ENCODE data around the gene GOLGB1.

DNA sequence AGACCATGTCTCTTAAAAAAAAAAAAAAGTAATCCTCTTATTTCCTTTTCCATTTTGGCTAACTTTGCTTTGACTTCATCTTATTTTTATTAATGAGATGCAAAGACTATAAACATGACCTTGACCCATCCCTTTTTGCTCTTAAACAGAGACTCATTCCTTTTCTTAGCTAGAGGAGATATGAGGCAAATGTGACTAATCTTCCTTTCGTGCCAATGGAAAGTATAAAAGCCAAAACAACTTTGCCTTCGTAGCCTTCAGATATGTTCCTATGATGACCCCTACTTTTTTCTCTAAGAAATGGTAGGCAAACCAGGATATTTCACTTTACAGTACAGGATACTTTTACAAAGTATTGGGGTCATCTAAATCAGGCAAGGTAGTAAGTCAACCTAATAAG is 36.9 kb upstream of the GOLGB1 start:
- no peak for TF ChIP-seq POLR2A (IDR thresholded peaks at IDR 0.05)
- TF ChIP-seq, protein P1, sequence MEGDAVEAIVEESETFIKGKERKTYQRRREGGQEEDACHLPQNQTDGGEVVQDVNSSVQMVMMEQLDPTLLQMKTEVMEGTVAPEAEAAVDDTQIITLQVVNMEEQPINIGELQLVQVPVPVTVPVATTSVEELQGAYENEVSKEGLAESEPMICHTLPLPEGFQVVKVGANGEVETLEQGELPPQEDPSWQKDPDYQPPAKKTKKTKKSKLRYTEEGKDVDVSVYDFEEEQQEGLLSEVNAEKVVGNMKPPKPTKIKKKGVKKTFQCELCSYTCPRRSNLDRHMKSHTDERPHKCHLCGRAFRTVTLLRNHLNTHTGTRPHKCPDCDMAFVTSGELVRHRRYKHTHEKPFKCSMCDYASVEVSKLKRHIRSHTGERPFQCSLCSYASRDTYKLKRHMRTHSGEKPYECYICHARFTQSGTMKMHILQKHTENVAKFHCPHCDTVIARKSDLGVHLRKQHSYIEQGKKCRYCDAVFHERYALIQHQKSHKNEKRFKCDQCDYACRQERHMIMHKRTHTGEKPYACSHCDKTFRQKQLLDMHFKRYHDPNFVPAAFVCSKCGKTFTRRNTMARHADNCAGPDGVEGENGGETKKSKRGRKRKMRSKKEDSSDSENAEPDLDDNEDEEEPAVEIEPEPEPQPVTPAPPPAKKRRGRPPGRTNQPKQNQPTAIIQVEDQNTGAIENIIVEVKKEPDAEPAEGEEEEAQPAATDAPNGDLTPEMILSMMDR (IDR thresholded peaks at IDR 0.05): no peak
- no peak for TF ChIP-seq POLR2AphosphoS5 (IDR thresholded peaks at IDR 0.05)
